SIG-M5 treated with dmso at 0.1 percent for 504 hours (cell line): Measurements from ENCODE around the gene USP6.
"Not testable (repeated sequence)": the region's sequence is repeated elsewhere in the genome, so short reads cannot be mapped to it uniquely, and the experiment has no call there.

Source experiments
- DNase-seq: peaks from one replicate; lab custom pipeline; 2025; ENCODE audit not compliant: unreplicated experiment; lab: John Stamatoyannopoulos, UW

USP6 gene

GRCh38 chr17:5115673-5116651 is at the start of gene USP6:
USP6 (plus strand) TSS chr17:5116032; CDS start chr17:5130368, 14,336 bp downstream.
- DNase-seq, result no peak

GRCh38 chr17:5068236-5068635 is 47.6 kb upstream of the USP6 start:
- DNase-seq, result no peak

GRCh38 chr17:5069724-5070123 is 46.1 kb upstream of the USP6 start:
- DNase-seq, result no peak

GRCh38 chr17:5075472-5075871 is 40.4 kb upstream of the USP6 start:
- DNase-seq, result not testable (repeated sequence)

- DNase-seq, result not testable (repeated sequence)
These were observed 38.6 kb upstream of the USP6 start for GRCh38 chr17:5077275-5077674.

GRCh38 chr17:5077781-5078105 is 38.1 kb upstream of the USP6 start:
- no peak for DNase-seq

- DNase-seq, result peak; percentile 6
These were observed 37.5 kb upstream of the USP6 start, which contains the start of gene ZFP3 for GRCh38 chr17:5078106-5079028. ZFP3 (plus strand) TSS chr17:5078467; CDS start chr17:5091505, 13,038 bp downstream.

GRCh38 chr17:5080591-5080990 is 35.2 kb upstream of the USP6 start:
- DNase-seq, result no peak

GRCh38 chr17:5092218-5093010 is 23.4 kb upstream of the USP6 start:
- no peak for DNase-seq

- no peak for DNase-seq
These were observed 19.1 kb upstream of the USP6 start for GRCh38 chr17:5096731-5097100.

GRCh38 chr17:5097101-5097834 is 18.6 kb upstream of the USP6 start:
- no peak for DNase-seq

GRCh38 chr17:5099271-5099670 is 16.6 kb upstream of the USP6 start:
- DNase-seq, result no peak

- no peak for DNase-seq
These were observed 15.0 kb upstream of the USP6 start for GRCh38 chr17:5100832-5101231.

GRCh38 chr17:5110816-5111215 is 5.0 kb upstream of the USP6 start:
- DNase-seq, result peak; percentile 3

GRCh38 chr17:5111402-5112204 is 4.2 kb upstream of the USP6 start, which contains the start of gene ZNF232:
ZNF232 (minus strand) TSS chr17:5111878; CDS start chr17:5111822, 56 bp downstream.
- peak; percentile 79 for DNase-seq

GRCh38 chr17:5118219-5118618 is 2.4 kb downstream of the USP6 start:
- DNase-seq, result no peak

GRCh38 chr17:5120036-5120435 is 4.2 kb downstream of the USP6 start:
- no peak for DNase-seq

GRCh38 chr17:5120436-5121185 is 4.8 kb downstream of the USP6 start:
- not testable (repeated sequence) for DNase-seq
